NB4 (cell line): ENCODE measurements around the gene AP5M1.

Experiments used
- DNase-seq: peaks from one replicate; pipeline ENCODE4 v3.0.0; 2010; ENCODE audit warnings: low read depth
- H3K4me3 ChIP-seq: one replicate; pipeline ENCODE4 v1.5.1; 2011; ENCODE audit warnings: mild to moderate bottlenecking, low read depth, low read length, moderate library complexity
- MYC ChIP-seq: IDR thresholded peaks from 2 replicates; pipeline ENCODE4 v1.6.1; 2011; ENCODE audit warnings: low read depth, low read length
- POLR2A ChIP-seq: IDR thresholded peaks from 2 replicates; pipeline ENCODE4 v1.6.1; 2011; ENCODE audit warnings: mild to moderate bottlenecking; ENCODE audit not compliant: insufficient read length; ENCODE audit errors: extremely low read depth
- TF ChIP-seq, protein P1 (sequence below): IDR thresholded peaks from one replicate; pipeline ENCODE4 v1.5.1; 2012; ENCODE audit warnings: low read depth, low read length
- TF ChIP-seq, protein P2 (sequence below): IDR thresholded peaks from 2 replicates; pipeline ENCODE4 v1.6.1; 2011; ENCODE audit warnings: low read depth, low read length

Gene AP5M1

DNA sequence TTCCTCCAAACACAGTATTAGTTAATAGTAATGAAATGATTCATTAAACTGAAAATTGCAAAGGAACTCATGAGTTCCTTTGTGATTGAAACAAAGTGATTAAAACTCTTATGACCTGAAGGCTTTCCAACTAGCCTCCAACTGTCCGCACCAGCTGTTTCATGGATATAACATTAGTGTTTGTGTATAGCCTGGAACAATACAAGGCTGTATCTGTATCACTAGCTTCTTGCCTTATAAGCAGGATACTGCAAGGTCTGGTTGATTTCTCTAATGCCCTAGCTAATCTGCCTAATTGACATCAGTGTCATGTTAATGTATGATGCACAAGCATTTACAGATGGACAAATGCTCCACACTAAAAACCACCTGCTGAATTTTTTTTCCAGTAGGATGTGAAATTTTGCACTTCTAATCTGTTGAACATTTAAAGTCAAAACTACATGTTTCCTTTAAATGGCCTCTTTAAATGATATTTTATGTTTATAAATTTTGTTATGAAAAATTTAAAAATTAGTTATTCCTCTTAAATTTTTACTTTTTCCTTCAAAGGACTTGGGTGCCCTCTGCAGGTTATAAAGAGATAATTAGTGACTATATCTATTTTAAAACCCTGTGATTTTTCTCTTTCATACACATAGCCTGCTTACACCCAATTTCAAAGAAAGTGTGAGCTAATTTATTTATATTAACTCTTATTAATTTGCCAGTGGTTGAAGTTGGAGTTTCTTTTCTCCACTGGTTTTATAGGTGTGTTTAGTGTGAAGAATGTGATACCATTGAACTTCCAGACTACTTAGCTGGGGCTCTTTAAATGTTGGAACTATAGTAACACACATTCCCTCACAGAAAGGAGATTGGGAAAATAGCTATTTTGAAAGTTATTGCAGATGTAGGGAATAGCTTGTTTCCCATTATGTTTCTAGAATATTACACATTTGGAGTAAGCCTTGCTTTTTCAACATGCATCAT is 25.4 kb downstream of the AP5M1 start:
- TF ChIP-seq, protein P1, sequence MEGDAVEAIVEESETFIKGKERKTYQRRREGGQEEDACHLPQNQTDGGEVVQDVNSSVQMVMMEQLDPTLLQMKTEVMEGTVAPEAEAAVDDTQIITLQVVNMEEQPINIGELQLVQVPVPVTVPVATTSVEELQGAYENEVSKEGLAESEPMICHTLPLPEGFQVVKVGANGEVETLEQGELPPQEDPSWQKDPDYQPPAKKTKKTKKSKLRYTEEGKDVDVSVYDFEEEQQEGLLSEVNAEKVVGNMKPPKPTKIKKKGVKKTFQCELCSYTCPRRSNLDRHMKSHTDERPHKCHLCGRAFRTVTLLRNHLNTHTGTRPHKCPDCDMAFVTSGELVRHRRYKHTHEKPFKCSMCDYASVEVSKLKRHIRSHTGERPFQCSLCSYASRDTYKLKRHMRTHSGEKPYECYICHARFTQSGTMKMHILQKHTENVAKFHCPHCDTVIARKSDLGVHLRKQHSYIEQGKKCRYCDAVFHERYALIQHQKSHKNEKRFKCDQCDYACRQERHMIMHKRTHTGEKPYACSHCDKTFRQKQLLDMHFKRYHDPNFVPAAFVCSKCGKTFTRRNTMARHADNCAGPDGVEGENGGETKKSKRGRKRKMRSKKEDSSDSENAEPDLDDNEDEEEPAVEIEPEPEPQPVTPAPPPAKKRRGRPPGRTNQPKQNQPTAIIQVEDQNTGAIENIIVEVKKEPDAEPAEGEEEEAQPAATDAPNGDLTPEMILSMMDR = no peak
- TF ChIP-seq, protein P2, sequence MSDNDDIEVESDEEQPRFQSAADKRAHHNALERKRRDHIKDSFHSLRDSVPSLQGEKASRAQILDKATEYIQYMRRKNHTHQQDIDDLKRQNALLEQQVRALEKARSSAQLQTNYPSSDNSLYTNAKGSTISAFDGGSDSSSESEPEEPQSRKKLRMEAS = no peak
- TF ChIP-seq POLR2A = no peak
- TF ChIP-seq MYC = no peak
- DNase-seq = no peak

DNA sequence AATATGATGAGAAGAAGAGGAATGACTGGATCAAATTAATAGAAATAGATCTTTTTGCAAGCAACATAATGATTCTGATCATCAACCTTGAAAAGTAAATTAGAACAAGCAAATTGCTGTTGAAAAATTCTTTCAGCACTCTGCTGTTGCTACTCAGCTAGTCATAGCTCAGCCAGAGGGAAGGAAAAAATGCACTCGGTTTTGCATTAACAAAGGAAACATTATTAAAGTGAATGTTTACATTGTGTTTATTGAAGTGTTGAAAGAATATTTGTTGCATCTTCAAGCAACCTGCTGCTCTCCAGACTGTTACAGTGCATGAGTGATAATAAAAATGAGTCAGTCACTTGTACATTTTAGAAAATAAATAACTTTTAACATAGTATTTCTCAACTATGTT is 26.5 kb downstream of the AP5M1 start:
- TF ChIP-seq MYC (no peak), POLR2A (no peak)
- TF ChIP-seq, protein P1 = no peak
- TF ChIP-seq, protein P2 = no peak
- no peak overlapping the region for H3K4me3 ChIP-seq
- DNase-seq = no peak

More for the DNA sequence above, 25.4 kb downstream of the AP5M1 start:
- no peak overlapping the region for H3K4me3 ChIP-seq

DNA sequence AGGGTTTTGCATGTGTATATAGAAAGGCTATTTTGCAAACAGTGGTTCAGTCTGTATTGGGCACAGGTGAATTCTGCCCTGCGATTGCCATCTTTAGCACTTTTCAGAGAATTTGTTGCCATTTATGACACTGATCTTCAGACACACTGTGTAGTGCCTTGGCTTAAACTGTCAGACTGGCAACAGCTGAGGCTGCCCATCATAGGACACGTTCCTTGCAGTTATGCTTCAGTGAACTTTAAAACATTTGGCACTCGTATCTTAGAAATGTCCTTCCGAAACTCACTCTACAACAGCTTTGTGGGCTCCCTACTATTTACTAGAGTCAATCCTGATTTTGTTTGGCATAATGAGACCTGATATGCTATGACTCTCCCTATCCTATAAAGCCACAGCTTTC is 29.1 kb downstream of the AP5M1 start:
- H3K4me3 ChIP-seq = no peak overlapping the region
- no peak for DNase-seq
- TF ChIP-seq POLR2A = no peak
- TF ChIP-seq MYC = no peak
- TF ChIP-seq, protein P1 = no peak
- TF ChIP-seq, protein P2 = no peak

DNA sequence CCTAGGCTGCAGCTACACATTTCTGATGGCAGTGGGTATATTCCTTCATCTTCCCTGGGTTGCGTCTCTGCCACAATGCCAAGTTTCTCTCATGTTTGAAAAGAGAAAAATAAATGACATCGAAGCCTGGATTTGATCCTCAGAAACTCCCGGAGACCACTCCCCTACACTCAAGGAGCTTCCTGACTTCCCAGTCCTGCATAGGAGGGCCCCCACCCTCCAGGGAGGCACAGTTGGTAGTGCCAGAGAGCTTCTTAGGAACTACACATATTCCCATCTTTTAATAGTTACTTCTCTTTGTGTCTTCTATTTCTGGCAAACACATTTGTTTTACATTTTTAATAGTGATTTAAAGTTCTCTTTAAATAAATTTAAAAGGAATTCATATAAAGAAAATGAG is 30.7 kb downstream of the AP5M1 start:
- no peak for DNase-seq
- H3K4me3 ChIP-seq = no peak overlapping the region
- TF ChIP-seq MYC (no peak), POLR2A (no peak)
- TF ChIP-seq, protein P1 = no peak
- TF ChIP-seq, protein P2 = no peak

DNA sequence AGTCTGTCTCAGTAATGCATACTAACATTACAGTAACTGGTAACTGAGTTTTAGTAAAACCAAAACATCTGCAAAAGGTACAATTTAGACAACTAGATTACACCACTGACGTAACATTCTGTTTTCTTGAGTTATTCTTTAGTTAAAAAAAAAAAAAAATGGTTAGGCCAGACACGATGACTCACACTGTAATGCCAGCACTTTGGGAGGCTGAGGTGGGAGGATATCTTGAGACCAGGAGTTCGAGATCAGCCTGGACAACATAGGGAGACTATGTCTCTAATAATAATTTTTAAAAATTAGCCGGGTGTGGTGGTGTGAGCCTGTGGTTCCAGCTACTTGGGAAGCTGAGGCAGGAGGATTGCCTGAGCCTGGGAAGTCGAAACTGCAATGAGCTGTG is 34.1 kb downstream of the AP5M1 start:
- H3K4me3 ChIP-seq = no peak overlapping the region
- no peak for TF ChIP-seq MYC
- DNase-seq = no peak

DNA sequence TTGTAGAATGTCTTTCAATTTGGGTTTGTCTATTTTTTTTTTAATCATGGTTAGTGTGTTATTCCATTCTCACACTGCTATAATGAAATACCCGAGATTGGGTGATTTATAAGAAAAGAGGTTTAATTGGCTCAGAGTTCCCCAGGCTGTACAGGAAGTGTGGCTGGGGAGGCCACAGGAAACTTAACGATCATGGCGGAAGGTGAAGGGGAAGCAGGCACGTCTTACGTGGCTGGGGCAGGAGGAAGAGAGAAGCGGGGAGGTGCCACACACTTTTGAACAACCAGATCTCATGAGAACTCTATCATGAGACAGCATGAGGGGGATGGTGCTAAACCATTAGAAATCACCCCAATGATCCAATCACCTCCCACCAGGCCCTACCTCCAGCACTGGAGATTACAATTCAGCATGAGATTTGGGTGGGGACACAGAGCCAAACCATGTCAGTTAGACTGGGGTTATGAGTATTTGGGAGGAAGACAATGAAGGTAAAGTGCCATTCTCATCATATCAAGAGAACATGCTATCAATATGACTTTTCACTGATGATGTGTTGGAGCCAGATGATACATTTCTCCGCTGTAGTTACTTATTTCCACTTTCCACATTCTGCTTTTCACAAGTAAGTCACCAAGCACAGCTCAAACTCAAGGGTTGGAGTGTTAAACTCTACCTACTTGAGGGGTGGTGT is 45.8 kb downstream of the AP5M1 start:
- TF ChIP-seq, protein P1 = no peak
- no peak for TF ChIP-seq POLR2A
- TF ChIP-seq, protein P2 = no peak
- no peak for TF ChIP-seq MYC
- no peak overlapping the region for H3K4me3 ChIP-seq
- no peak for DNase-seq
